ENCODE data around the gene FAM171A1.
"Not testable (repeated sequence)": the region's sequence is repeated elsewhere in the genome, so short reads cannot be mapped to it uniquely, and the experiment has no call there.

FAM171A1 gene

DNA sequence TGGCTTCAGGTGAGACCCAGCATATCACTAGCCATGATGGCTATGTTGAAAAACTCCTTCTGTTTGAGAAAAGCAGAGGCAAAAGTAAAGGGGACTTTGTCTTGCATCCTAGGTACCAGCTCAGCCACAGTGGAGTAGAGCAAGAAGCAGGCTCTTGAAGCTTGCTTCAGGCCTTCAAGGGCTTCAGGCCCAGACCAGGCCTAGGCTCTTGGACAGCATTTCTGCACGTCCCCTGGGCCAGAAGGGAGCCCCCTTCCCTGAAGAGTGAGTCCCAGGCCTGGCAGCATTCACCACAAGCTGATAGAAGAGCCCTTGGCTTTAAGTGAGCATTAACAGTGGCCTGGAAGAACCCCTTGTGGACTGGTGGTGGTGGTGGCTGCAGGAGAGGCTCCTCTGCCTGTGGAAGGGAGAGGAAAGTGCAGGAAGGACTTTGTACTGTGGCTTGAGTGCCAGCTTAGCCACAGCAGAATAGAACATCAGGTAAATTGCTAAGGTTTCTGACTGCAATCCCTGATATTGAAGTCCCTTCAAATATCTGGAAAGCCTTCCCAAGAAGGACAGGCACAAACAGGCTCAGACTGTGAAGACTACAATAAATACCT is 28.1 kb upstream of the FAM171A1 start:
- Histone ChIP-seq H3K27me3 (ENCODE audit: insufficient read depth, low read depth) (no peaks in the 10 kb centered on the region), H3K4me3 (IDR thresholded peaks at IDR 0.05; ENCODE audit: insufficient read depth, low read depth, low read length) (no peak overlapping the region), H3K27ac (no peak overlapping the region), H3K4me2 (no peak overlapping the region), H2AFZ (ENCODE audit: low read depth) (no peak overlapping the region), H3K79me2 (ENCODE audit: insufficient read depth, low read depth) (no peaks in the 10 kb centered on the region), H3K9ac (no peak overlapping the region), H3K4me1 (ENCODE audit: low read depth, poor library complexity, severe bottlenecking) (no peaks in the 10 kb centered on the region), H4K20me1 (ENCODE audit: insufficient read depth) (no peaks in the 10 kb centered on the region), H3K36me3 (ENCODE audit: insufficient read depth) (no peaks in the 10 kb centered on the region)
- TF ChIP-seq, protein P1, sequence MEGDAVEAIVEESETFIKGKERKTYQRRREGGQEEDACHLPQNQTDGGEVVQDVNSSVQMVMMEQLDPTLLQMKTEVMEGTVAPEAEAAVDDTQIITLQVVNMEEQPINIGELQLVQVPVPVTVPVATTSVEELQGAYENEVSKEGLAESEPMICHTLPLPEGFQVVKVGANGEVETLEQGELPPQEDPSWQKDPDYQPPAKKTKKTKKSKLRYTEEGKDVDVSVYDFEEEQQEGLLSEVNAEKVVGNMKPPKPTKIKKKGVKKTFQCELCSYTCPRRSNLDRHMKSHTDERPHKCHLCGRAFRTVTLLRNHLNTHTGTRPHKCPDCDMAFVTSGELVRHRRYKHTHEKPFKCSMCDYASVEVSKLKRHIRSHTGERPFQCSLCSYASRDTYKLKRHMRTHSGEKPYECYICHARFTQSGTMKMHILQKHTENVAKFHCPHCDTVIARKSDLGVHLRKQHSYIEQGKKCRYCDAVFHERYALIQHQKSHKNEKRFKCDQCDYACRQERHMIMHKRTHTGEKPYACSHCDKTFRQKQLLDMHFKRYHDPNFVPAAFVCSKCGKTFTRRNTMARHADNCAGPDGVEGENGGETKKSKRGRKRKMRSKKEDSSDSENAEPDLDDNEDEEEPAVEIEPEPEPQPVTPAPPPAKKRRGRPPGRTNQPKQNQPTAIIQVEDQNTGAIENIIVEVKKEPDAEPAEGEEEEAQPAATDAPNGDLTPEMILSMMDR (conservative IDR thresholded peaks at IDR 0.05; ENCODE audit: low read depth, low read length), result no peak

DNA sequence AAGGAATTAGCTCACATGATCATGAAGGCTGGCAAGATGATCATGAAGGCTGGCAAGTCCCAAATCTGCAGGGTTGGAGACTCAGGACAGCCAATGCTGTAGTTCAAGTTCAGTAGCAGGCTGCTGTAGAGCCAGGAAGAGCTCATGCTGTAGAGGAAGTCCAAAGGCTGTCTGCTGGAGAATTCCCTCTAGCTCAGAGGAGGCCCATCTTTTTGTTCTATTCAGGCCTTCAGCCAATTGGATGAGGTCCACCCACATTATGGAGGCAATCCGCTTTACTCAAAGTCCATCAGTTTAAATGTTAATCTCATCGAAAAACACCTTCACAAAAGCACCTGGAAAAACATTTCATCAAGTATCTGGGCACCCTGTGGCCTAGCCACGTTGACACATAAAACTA is 24.8 kb upstream of the FAM171A1 start:
- no peak overlapping the region for H2AFZ ChIP-seq (ENCODE audit: low read depth)
- H3K27ac ChIP-seq, result no peak overlapping the region
- H3K4me2 ChIP-seq, result no peak overlapping the region
- TF ChIP-seq, protein P1 (conservative IDR thresholded peaks at IDR 0.05; ENCODE audit: low read depth, low read length), result no peak
- no peak overlapping the region for H3K9ac ChIP-seq
- no peaks in the 10 kb centered on the region for H3K79me2 ChIP-seq (ENCODE audit: insufficient read depth, low read depth)
- H3K4me1 ChIP-seq (ENCODE audit: low read depth, poor library complexity, severe bottlenecking), result no peaks in the 10 kb centered on the region
- no peaks in the 10 kb centered on the region for H3K27me3 ChIP-seq (ENCODE audit: insufficient read depth, low read depth)
- H3K4me3 ChIP-seq (IDR thresholded peaks at IDR 0.05; ENCODE audit: insufficient read depth, low read depth, low read length), result no peak overlapping the region
- H4K20me1 ChIP-seq (ENCODE audit: insufficient read depth), result no peaks in the 10 kb centered on the region
- H3K36me3 ChIP-seq (ENCODE audit: insufficient read depth), result no peaks in the 10 kb centered on the region

DNA sequence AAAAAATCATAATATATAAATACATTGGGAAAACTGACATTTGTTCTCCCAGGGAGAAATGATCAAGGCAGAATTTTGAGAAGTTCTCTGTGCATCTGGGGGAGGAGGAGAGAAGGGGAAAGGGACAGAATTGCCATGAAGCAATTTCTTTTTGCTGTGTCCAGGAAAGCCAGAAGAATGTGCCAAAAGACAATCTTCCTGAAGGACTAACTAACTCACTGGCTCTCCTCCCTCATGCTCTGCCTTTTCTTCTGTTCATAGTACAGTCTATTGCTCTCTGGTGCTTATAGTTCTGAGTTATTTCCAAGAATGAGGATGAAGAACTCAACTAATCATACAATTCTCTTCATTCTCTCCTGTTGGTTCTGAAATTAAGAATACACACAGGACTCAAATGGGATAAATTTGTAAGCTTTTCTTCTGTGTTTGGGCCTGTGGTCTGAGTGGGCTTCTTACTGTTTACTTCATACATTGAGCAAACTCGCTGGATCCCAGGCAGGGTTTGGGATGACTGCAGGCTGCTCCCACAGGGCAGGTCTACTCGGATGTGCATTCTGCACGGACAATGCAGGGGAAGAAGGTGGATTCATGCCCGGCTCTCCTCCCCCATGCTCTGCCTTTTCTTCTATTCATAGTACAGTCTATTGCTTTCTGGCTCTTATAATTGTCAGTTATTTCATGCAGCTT is 22.2 kb upstream of the FAM171A1 start:
- Histone ChIP-seq H3K4me2 (no peak overlapping the region), H3K27me3 (ENCODE audit: insufficient read depth, low read depth) (no peaks in the 10 kb centered on the region), H3K4me3 (IDR thresholded peaks at IDR 0.05; ENCODE audit: insufficient read depth, low read depth, low read length) (no peak overlapping the region), H4K20me1 (ENCODE audit: insufficient read depth) (no peaks in the 10 kb centered on the region), H3K9ac (no peak overlapping the region), H3K4me1 (ENCODE audit: low read depth, poor library complexity, severe bottlenecking) (no peaks in the 10 kb centered on the region), H3K27ac (no peak overlapping the region), H3K36me3 (ENCODE audit: insufficient read depth) (no peaks in the 10 kb centered on the region), H2AFZ (ENCODE audit: low read depth) (no peak overlapping the region), H3K79me2 (ENCODE audit: insufficient read depth, low read depth) (no peaks in the 10 kb centered on the region)
- TF ChIP-seq, protein P1 (conservative IDR thresholded peaks at IDR 0.05; ENCODE audit: low read depth, low read length), result no peak

DNA sequence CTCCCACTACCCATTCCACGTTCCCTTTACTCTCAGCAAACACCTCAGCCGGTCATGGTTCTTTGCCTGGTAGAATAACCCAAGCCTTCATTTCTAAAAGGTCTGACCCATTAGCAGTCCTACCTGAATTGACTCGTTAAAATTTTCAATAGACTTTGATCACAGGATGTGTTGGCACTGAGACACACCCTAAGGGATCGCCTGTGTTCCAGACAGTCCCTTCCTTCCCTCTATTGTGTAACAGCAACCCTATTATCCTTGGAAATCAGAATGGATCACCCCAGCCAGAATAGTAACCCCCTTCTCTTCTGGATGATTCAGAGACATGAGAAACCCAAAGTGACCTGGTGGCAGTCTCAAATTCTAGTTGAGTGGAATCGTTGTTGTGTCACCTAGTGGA is 20.4 kb upstream of the FAM171A1 start:
- TF ChIP-seq, protein P1 (conservative IDR thresholded peaks at IDR 0.05; ENCODE audit: low read depth, low read length), result no peak

DNA sequence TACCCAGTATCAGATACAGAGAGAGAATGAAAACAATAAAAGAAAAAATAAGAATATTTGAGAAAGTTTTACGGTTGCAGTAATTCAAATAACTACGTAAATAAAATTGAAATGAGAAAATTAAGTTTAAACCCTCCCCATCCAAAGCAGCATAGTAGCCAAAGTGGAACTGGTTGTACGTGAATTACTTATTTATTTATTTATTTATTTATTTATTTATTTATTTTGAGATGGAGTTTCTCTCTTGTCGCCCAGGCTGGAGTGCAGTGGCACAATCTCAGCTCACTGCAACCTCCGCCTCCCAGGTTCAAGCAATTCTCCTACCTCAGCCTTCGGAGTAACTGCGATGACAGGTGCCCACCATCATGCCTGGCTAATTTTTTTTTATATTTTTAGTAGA is 17.1 kb upstream of the FAM171A1 start:
- H3K27me3 ChIP-seq (ENCODE audit: insufficient read depth, low read depth); H4K20me1 ChIP-seq (ENCODE audit: insufficient read depth); H3K36me3 ChIP-seq (ENCODE audit: insufficient read depth); H3K27ac ChIP-seq; H3K4me1 ChIP-seq (ENCODE audit: low read depth, poor library complexity, severe bottlenecking); H3K4me2 ChIP-seq; H3K9ac ChIP-seq; H3K79me2 ChIP-seq (ENCODE audit: insufficient read depth, low read depth); H2AFZ ChIP-seq (ENCODE audit: low read depth); H3K4me3 ChIP-seq (IDR thresholded peaks at IDR 0.05; ENCODE audit: insufficient read depth, low read depth, low read length): not testable (repeated sequence)

More for the DNA sequence above, 20.4 kb upstream of the FAM171A1 start:
- Histone ChIP-seq H2AFZ (ENCODE audit: low read depth) (no peak overlapping the region), H3K27ac (no peak overlapping the region), H3K4me1 (ENCODE audit: low read depth, poor library complexity, severe bottlenecking) (no peaks in the 10 kb centered on the region), H3K79me2 (ENCODE audit: insufficient read depth, low read depth) (no peaks in the 10 kb centered on the region), H3K27me3 (ENCODE audit: insufficient read depth, low read depth) (no peaks in the 10 kb centered on the region), H3K9ac (no peak overlapping the region), H4K20me1 (ENCODE audit: insufficient read depth) (no peaks in the 10 kb centered on the region), H3K36me3 (ENCODE audit: insufficient read depth) (no peaks in the 10 kb centered on the region), H3K4me3 (IDR thresholded peaks at IDR 0.05; ENCODE audit: insufficient read depth, low read depth, low read length) (no peak overlapping the region), H3K4me2 (no peak overlapping the region)

All from KMS-11 (cell line).